ENCODE results near the gene ZNF32.

ZNF32 gene

DNA sequence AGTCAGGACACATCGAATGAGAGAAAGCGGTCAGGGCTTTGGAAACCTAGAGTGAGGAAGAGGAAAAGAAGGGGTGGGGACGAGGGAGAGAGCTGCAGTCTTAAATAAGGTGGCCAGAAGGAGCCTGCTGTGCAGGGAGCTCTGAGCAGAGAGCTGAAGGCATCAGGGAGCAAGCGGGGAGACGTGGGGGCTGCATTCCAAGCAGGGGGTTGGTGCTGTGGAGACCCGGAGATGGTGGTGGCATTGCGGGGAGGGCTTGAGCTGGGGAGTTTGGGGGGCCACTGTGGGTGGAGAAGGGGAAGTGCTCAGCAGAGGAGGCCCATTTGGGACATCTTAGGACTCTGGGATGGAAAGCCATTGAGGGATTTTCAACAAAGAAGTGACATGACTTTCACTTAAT is 38.7 kb upstream of the ZNF32 start:
- no peak overlapping the region for H3K4me2 ChIP-seq (ENCODE audit: low read depth, low read length)
- DNase-seq = no peak
- no peaks in the 10 kb centered on the region for H3K79me2 ChIP-seq (ENCODE audit: low read length)
- H3K4me1 ChIP-seq (ENCODE audit: low read length) = 0 out of 2 replicates have a peak, but pooled peaks cover 3% of the 10 kb centered on the region
- H3K9me3 ChIP-seq (replicated peaks; ENCODE audit: insufficient read depth, low read length) = no peaks in the 10 kb centered on the region
- no peaks in the 10 kb centered on the region for H3K27me3 ChIP-seq (replicated peaks; ENCODE audit: insufficient read depth, low read length)
- H2AFZ ChIP-seq (ENCODE audit: low read length) = no peak overlapping the region
- H3K9ac ChIP-seq (ENCODE audit: low read length) = no peak overlapping the region
- no peaks in the 10 kb centered on the region for H3K36me3 ChIP-seq (replicated peaks; ENCODE audit: insufficient read depth, low read length)
- no peak overlapping the region for H3K4me3 ChIP-seq (ENCODE audit: low read length)
- H4K20me1 ChIP-seq (ENCODE audit: insufficient read depth, low read length) = no peaks in the 10 kb centered on the region
- H3K27ac ChIP-seq (ENCODE audit: low read length) = no peak overlapping the region
- H3F3A ChIP-seq (ENCODE audit: insufficient read depth, low read length) = no peaks in the 10 kb centered on the region
- TF ChIP-seq, protein P1, sequence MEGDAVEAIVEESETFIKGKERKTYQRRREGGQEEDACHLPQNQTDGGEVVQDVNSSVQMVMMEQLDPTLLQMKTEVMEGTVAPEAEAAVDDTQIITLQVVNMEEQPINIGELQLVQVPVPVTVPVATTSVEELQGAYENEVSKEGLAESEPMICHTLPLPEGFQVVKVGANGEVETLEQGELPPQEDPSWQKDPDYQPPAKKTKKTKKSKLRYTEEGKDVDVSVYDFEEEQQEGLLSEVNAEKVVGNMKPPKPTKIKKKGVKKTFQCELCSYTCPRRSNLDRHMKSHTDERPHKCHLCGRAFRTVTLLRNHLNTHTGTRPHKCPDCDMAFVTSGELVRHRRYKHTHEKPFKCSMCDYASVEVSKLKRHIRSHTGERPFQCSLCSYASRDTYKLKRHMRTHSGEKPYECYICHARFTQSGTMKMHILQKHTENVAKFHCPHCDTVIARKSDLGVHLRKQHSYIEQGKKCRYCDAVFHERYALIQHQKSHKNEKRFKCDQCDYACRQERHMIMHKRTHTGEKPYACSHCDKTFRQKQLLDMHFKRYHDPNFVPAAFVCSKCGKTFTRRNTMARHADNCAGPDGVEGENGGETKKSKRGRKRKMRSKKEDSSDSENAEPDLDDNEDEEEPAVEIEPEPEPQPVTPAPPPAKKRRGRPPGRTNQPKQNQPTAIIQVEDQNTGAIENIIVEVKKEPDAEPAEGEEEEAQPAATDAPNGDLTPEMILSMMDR (IDR thresholded peaks at IDR 0.05; ENCODE audit: low read length) = no peak
- TF ChIP-seq EZH2phosphoT487 (IDR thresholded peaks at IDR 0.05; ENCODE audit: low read length) = no peak
- no peak for TF ChIP-seq EZH2 (optimal IDR thresholded peaks at IDR 0.05; ENCODE audit: low read depth, low read length)
- H3K9me2 ChIP-seq (replicated peaks; ENCODE audit: insufficient read depth, low read length) = no peaks in the 10 kb centered on the region

DNA sequence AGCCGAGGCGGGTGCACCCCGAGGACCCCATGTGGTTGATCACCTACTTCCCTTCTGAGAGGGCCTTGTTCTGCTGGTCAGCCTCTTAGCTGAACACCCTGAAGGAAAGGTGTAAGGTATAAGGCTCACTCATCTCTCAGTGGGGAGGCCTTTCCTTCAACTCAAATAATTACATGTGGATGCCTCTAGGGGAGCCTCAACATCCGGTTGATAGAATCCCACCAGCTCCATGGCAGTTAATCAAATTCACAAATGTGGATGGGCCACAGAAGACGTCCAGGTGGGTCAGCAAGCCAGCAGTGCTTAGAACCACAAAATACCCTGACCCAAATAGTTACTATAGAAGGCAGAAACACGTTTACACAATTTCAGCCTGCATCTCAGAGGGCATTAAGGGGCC is 37.7 kb upstream of the ZNF32 start:
- Histone ChIP-seq H3K4me3 (ENCODE audit: low read length) (no peak overlapping the region), H4K20me1 (ENCODE audit: insufficient read depth, low read length) (no peaks in the 10 kb centered on the region), H3K27me3 (replicated peaks; ENCODE audit: insufficient read depth, low read length) (no peaks in the 10 kb centered on the region), H3K79me2 (ENCODE audit: low read length) (no peaks in the 10 kb centered on the region), H3K4me1 (ENCODE audit: low read length) (0 out of 2 replicates have a peak, but pooled peaks cover 3% of the 10 kb centered on the region), H3K9me2 (replicated peaks; ENCODE audit: insufficient read depth, low read length) (no peaks in the 10 kb centered on the region), H3K4me2 (ENCODE audit: low read depth, low read length) (no peak overlapping the region), H3K36me3 (replicated peaks; ENCODE audit: insufficient read depth, low read length) (no peaks in the 10 kb centered on the region), H3K9ac (ENCODE audit: low read length) (no peak overlapping the region), H2AFZ (ENCODE audit: low read length) (no peak overlapping the region), H3K9me3 (replicated peaks; ENCODE audit: insufficient read depth, low read length) (no peaks in the 10 kb centered on the region), H3K27ac (ENCODE audit: low read length) (no peak overlapping the region), H3F3A (ENCODE audit: insufficient read depth, low read length) (no peaks in the 10 kb centered on the region)
- DNase-seq = no peak
- TF ChIP-seq EZH2 (optimal IDR thresholded peaks at IDR 0.05; ENCODE audit: low read depth, low read length) = no peak
- TF ChIP-seq EZH2phosphoT487 (IDR thresholded peaks at IDR 0.05; ENCODE audit: low read length) = no peak
- TF ChIP-seq, protein P1 (IDR thresholded peaks at IDR 0.05; ENCODE audit: low read length) = peak; percentile 9; the same call in 1 of the 2 replicates

DNA sequence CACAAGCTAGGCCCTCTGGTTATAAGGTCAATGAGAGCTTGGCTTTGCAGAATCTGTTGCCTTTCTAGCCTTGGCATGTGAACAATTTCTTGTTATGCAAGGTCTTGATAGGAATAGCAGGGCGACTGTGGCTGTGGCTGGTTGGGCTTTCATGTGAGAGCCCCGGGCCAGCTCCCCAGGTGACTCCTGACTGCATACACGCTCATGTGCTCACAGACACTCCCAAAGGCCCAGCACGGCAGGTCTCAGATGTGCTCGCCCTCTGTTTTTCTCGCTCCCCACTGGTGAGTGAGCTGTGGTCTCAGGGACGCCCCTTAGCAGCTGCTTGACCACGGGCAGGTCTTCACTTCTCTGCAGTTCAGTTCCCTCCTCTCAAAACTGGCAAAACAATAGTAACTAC is 37.1 kb upstream of the ZNF32 start:
- no peak overlapping the region for H3K9ac ChIP-seq (ENCODE audit: low read length)
- H3K27me3 ChIP-seq (replicated peaks; ENCODE audit: insufficient read depth, low read length) = no peaks in the 10 kb centered on the region
- TF ChIP-seq EZH2 (optimal IDR thresholded peaks at IDR 0.05; ENCODE audit: low read depth, low read length) = no peak
- no peak for TF ChIP-seq EZH2phosphoT487 (IDR thresholded peaks at IDR 0.05; ENCODE audit: low read length)
- TF ChIP-seq, protein P1 (IDR thresholded peaks at IDR 0.05; ENCODE audit: low read length) = no peak
- no peak overlapping the region for H3K4me3 ChIP-seq (ENCODE audit: low read length)
- no peaks in the 10 kb centered on the region for H3K36me3 ChIP-seq (replicated peaks; ENCODE audit: insufficient read depth, low read length)
- H3K9me3 ChIP-seq (replicated peaks; ENCODE audit: insufficient read depth, low read length) = no peaks in the 10 kb centered on the region
- H2AFZ ChIP-seq (ENCODE audit: low read length) = no peak overlapping the region
- H3F3A ChIP-seq (ENCODE audit: insufficient read depth, low read length) = no peaks in the 10 kb centered on the region
- no peaks in the 10 kb centered on the region for H4K20me1 ChIP-seq (ENCODE audit: insufficient read depth, low read length)
- H3K9me2 ChIP-seq (replicated peaks; ENCODE audit: insufficient read depth, low read length) = no peaks in the 10 kb centered on the region
- 0 out of 2 replicates have a peak, but pooled peaks cover 3% of the 10 kb centered on the region for H3K4me1 ChIP-seq (ENCODE audit: low read length)
- H3K4me2 ChIP-seq (ENCODE audit: low read depth, low read length) = no peak overlapping the region
- no peak for DNase-seq
- no peaks in the 10 kb centered on the region for H3K79me2 ChIP-seq (ENCODE audit: low read length)
- no peak overlapping the region for H3K27ac ChIP-seq (ENCODE audit: low read length)
